Sigmoid colon (tissue), 4 donors: ENCODE measurements around the gene SDCBP2.

Source experiments
- CTCF ChIP-seq, 4 experiments: fragments of 450-650 bp in 3 of 4; fragments of 200-600 bp in 1 of 4; IDR thresholded peaks; one replicate each; pipeline ENCODE4 v1.5.1; 2016 to 2019; ENCODE audit warnings: antibody characterized with exemption in 4 of 4, mild to moderate bottlenecking in 3 of 4, moderate library complexity in 2 of 4
- EP300 ChIP-seq, 4 donors: sonication (generic); formaldehyde crosslinking; IDR thresholded peaks; one replicate each; pipeline ENCODE4 v1.6.1; 2017; ENCODE audit warnings: antibody characterized with exemption in 4 of 4
- POLR2AphosphoS5 ChIP-seq, 4 donors: sonication (generic); formaldehyde crosslinking; IDR thresholded peaks; one replicate each; pipeline ENCODE4 v1.6.1; 2017; ENCODE audit warnings: antibody characterized with exemption in 4 of 4

DNA sequence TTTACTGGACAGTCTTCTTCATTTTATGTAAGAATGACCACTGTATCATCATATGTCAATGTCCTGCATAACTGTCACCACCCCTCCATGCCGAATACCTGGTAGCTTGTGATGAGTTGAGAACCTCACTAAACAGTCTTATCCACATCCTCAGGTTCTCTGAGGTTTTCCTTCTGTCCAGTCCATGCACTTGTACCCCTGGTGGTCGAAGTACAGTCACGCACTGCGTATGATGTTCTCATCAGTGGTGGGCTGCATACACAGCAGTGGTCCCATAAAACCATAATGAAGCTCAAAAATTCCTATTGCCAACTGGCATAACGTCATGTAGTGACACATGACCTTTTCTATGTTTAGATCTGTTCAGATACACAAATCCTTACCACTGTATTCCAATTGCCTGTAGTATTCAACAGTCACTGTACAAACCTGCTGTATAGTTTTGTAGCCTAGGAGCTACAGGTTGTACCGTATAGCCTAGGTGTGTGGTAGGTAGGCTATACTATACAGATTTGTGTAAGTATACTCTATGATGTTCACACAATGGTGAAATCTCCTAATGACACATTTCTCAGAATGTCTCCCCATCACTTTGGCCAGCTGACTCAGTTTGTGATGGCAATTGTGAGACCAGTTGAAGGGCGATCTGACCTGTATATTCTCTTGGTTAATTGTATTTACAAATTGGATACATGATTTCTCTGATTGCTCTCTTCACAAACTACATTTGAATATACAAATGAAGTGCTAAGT lies 31.3 kb upstream of the SDCBP2 start:
- TF ChIP-seq CTCF (IDR thresholded peaks at IDR 0.05) (no peak), POLR2AphosphoS5 (IDR thresholded peaks at IDR 0.05) (no peak), EP300 (IDR thresholded peaks at IDR 0.05) (no peak)
